Measurements from ENCODE around the gene TMEM150B.

GRCh38 chr19:55277494-55277893 lies 47.6 kb downstream of the TMEM150B start:
- TF ChIP-seq CTCF (IDR thresholded peaks at IDR 0.05), result no peak
- no peak for TF ChIP-seq EZH2 (IDR thresholded peaks at IDR 0.05)
- TF ChIP-seq EZH2phosphoT487 (IDR thresholded peaks at IDR 0.05), result no peak
